RWPE1 (cell line): ENCODE results near the gene OSBPL10.

Experiments
- CTCF ChIA-PET: fragments of 350-600 bp; sonication (Branson Sonifier 250); formaldehyde crosslinking; extraction: SDS; loops from one replicate; lab custom pipeline; 2021; lab: Yijun Ruan, JAX
- POLR2A ChIA-PET: fragments of 400-600 bp; formaldehyde crosslinking; extraction: SDS; loops from one replicate; lab custom pipeline; 2020; ENCODE audit warnings: antibody characterized with exemption; ENCODE audit not compliant: low non-redundant PET; lab: Yijun Ruan, JAX
- DNase-seq: peaks from one replicate; pipeline ENCODE4 v3.0.0; 2012; ENCODE audit warnings: low spot score
- H3K27ac ChIP-seq: fragments of 450-650 bp; 2 replicates; pipeline ENCODE4 v1.5.1; 2017
- TF ChIP-seq, protein P1 (sequence below): fragments of 450-650 bp; conservative IDR thresholded peaks from 2 replicates; pipeline ENCODE4 v1.5.1; 2017; ENCODE audit warnings: low read depth, mild to moderate bottlenecking

The OSBPL10 gene

DNA sequence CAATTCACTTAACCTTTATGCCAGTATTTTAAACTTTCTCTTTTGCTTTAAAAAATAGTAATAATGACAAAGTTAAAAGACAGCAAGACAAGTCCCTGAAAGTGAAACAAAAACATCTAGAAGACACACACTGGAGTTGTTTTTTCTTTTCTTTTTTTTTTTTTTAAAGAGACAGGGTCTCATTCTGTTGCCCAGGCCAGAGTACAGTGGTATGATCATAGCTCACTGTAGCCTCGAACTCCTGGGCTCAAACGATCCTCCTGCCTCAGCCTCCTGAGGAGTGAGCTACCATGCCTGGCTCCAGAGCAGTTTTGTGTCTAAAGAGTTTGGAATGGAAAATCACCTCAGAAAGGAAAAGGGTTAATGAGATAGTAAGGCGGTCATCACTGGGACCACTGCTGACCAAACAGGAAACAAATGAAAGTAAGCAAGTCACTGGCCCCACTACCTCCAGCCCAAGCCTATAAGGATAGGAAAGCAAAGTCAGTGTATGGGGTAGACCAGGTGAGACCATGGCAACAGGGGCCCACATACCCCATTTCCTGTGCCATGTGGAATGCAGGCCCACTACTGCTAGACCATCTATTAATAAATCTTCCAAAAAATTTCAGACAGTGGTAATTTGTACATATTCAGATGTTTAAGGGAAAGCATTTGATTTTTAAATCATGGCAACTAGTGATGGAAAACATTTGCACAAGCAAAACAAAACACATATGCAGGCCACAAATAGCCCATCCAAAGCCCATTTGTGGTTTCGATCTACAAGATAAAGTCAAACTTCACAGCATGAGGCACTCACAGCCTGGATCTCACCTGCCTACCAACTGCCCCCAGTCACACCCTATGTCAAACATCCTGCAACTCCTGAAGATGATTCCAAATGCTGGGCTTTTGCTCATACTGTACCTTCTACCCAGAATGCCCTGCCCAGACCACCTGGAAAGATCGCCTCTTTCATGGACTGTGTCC, 62.6 kb downstream of the OSBPL10 start:
- ChIA-PET POLR2A (no interaction called here), CTCF (no interaction called here)
- no peak for DNase-seq
- TF ChIP-seq, protein P1, sequence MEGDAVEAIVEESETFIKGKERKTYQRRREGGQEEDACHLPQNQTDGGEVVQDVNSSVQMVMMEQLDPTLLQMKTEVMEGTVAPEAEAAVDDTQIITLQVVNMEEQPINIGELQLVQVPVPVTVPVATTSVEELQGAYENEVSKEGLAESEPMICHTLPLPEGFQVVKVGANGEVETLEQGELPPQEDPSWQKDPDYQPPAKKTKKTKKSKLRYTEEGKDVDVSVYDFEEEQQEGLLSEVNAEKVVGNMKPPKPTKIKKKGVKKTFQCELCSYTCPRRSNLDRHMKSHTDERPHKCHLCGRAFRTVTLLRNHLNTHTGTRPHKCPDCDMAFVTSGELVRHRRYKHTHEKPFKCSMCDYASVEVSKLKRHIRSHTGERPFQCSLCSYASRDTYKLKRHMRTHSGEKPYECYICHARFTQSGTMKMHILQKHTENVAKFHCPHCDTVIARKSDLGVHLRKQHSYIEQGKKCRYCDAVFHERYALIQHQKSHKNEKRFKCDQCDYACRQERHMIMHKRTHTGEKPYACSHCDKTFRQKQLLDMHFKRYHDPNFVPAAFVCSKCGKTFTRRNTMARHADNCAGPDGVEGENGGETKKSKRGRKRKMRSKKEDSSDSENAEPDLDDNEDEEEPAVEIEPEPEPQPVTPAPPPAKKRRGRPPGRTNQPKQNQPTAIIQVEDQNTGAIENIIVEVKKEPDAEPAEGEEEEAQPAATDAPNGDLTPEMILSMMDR, result no peak
- no peak overlapping the region for H3K27ac ChIP-seq

GRCh38 chr3:31917303-31918005, 63.6 kb downstream of the OSBPL10 start:
- no peak for DNase-seq
- H3K27ac ChIP-seq, result no peak overlapping the region
- ChIA-PET CTCF (no interaction called here), POLR2A (no interaction called here)
- TF ChIP-seq, protein P1, result no peak

- CTCF ChIA-PET, result no interaction called here
- TF ChIP-seq, protein P1, result no peak
- H3K27ac ChIP-seq, result peak overlapping the region; percentile 81
- POLR2A ChIA-PET, result interaction anchor here (0.7 kb wide), 1 partner anchor 73 kb away, joined by 3 read pairs; no protein-coding TSS in a partner anchor
- peak; percentile 65 for DNase-seq
Measured at GRCh38 chr3:31911643-31912042, 69.4 kb downstream of the OSBPL10 start.

DNA sequence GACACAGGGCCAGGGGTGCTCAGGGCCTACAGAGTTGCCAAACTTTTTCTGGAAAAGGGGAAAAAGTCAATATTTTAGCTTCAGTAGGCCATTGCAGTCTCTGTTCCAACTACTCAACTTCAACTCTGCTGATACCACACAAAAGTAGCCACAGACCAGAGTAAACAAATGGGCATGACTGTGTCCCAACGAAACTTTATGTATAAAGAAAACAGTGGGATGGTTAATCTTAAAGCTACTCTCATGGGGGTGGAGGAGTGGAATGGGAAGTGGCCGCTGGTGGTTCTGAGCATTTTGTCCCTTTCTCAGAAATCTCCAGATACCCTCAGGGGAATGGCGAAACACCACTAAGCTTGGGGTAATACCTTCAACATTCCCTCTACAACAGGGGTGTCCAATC, 69.9 kb downstream of the OSBPL10 start:
- ChIA-PET POLR2A (no interaction called here), CTCF (no interaction called here)
- DNase-seq, result no peak
- no peak overlapping the region; the same call in 1 of the 2 replicates for H3K27ac ChIP-seq
- TF ChIP-seq, protein P1, result no peak

GRCh38 chr3:31909455-31909854, 71.6 kb downstream of the OSBPL10 start:
- H3K27ac ChIP-seq, result no peak overlapping the region
- ChIA-PET POLR2A (no interaction called here), CTCF (no interaction called here)
- DNase-seq, result no peak
- TF ChIP-seq, protein P1, result no peak

DNA sequence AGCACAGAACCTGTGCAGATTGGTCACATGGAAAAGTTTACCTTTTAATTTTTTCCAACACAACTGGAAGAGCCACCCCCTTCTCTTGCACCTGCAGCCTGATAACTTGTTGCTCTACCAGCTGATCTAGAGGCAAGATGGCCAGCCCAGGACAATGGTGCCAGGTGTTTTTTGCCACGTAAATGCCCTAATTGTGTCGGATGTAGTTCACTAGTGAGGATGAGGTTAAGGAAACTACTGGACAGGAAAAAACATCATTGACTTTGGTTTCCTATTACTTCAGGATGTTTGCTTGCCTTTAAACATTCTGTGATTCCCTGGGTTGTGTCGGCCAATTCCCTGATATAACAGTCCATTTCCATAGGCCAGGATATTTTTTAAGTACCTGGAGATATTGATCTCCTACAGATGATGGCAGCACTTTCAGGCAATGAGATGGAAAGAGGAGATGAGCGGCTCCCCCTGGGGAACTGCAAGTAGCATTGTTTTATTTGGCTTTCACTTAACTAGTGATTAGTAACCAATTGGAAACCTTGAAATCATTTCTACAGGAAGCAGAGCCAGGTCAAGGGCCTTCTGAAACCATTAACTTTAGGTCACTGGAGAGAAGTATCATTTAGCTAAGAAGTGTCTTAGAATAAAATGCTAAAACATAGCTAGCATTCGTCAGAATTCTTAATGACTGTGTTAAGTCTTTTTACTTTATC, 72.5 kb downstream of the OSBPL10 start:
- CTCF ChIA-PET, result no interaction called here
- POLR2A ChIA-PET, result no interaction called here
- no peak for DNase-seq

More for the DNA sequence above, 72.5 kb downstream of the OSBPL10 start:
- TF ChIP-seq, protein P1, result no peak
- H3K27ac ChIP-seq, result no peak overlapping the region
